CD8-positive, alpha-beta memory T cell (primary cell): ENCODE results near the gene EXOC4. TPM values are rescaled to one million over a fixed set of nuclear protein-coding genes. Genes with fewer than 3 reads are reported as not detected.
"Not testable (repeated sequence)": the region's sequence is repeated elsewhere in the genome, so short reads cannot be mapped to it uniquely, and the experiment has no call there.

Experiments
- CTCF ChIA-PET: fragments of 350-600 bp; sonication (Branson Sonifier 250); formaldehyde crosslinking; loops from one replicate; lab custom pipeline; 2021; ENCODE audit warnings: antibody characterized with exemption; lab: Charles Lee
- POLR2A ChIA-PET: fragments of 350-600 bp; sonication (Branson Sonifier 250); formaldehyde crosslinking; loops from one replicate; lab custom pipeline; 2021; ENCODE audit warnings: antibody characterized with exemption; lab: Charles Lee
- DNase-seq, 5 donors: peaks; one replicate each; pipeline versions ENCODE4 v3.0.0 to v3.0.0-alpha.2; 2020 to 2022; ENCODE audit warnings: mixed read lengths in 1 of 5
- H3K27ac ChIP-seq: one replicate; pipeline ENCODE4 v1.7.0; 2013; ENCODE audit warnings: low read depth, mild to moderate bottlenecking, low read length, moderate library complexity
- H3K27me3 ChIP-seq: 2 replicates; pipeline ENCODE4 v1.7.0; 2013; ENCODE audit warnings: low read length, mild to moderate bottlenecking; ENCODE audit not compliant: insufficient read depth, poor library complexity, severe bottlenecking
- H3K36me3 ChIP-seq: 2 replicates; pipeline ENCODE4 v1.7.0; 2013; ENCODE audit warnings: mild to moderate bottlenecking, low read length, moderate library complexity; ENCODE audit not compliant: insufficient read depth
- H3K4me1 ChIP-seq: 2 replicates; pipeline ENCODE4 v1.7.0; 2013; ENCODE audit warnings: mild to moderate bottlenecking, low read length, moderate library complexity; ENCODE audit not compliant: insufficient read depth
- H3K4me3 ChIP-seq: 2 replicates; pipeline ENCODE4 v1.7.0; 2013; ENCODE audit warnings: mild to moderate bottlenecking, low read length
- H3K9me3 ChIP-seq: 2 replicates; pipeline ENCODE4 v1.7.0; 2013; ENCODE audit warnings: mild to moderate bottlenecking, low read length
- H3K27ac Mint-ChIP-seq, 8 donors: one replicate each; pipeline ENCODE4 v1.8.0; 2020 to 2021; ENCODE audit warnings: mixed read lengths in 8 of 8, mild to moderate bottlenecking in 6 of 8, inconsistent platforms in 3 of 8, moderate library complexity in 3 of 8
- H3K27me3 Mint-ChIP-seq, 2 donors: one replicate each; pipeline ENCODE4 v1.8.0; 2020 to 2021; ENCODE audit warnings: mixed read lengths in 2 of 2, mild to moderate bottlenecking in 1 of 2, moderate library complexity in 1 of 2
- H3K36me3 Mint-ChIP-seq, 3 donors: one replicate each; pipeline ENCODE4 v1.8.0; 2020 to 2021; ENCODE audit warnings: mixed read lengths in 3 of 3, inconsistent platforms in 1 of 3, mild to moderate bottlenecking in 1 of 3
- H3K4me1 Mint-ChIP-seq, 3 donors: one replicate each; pipeline ENCODE4 v1.8.0; 2020 to 2021; ENCODE audit warnings: mixed read lengths in 3 of 3, inconsistent platforms in 1 of 3, mild to moderate bottlenecking in 1 of 3
- H3K4me3 Mint-ChIP-seq, 7 donors: one replicate each; pipeline ENCODE4 v1.8.0; 2020 to 2021; ENCODE audit warnings: mixed read lengths in 7 of 7, mild to moderate bottlenecking in 6 of 7, moderate library complexity in 4 of 7, inconsistent platforms in 2 of 7
- H3K9me3 Mint-ChIP-seq, 5 donors: one replicate each; pipeline ENCODE4 v1.8.0; 2020 to 2022; ENCODE audit warnings: mixed read lengths in 5 of 5, mild to moderate bottlenecking in 3 of 5, moderate library complexity in 2 of 5, inconsistent platforms in 1 of 5
- polyA plus RNA-seq: library from polyadenylated mRNA; unstranded; fragments of 300-500 nt; fragmentation: Illumina TruSeq; gene quantifications from one replicate; pipeline ENCODE4 v1.2.3, GENCODE V29; 2021
- total RNA-seq, 2 experiments: library from RNA; stranded (reverse); gene quantifications; one replicate each; pipeline ENCODE4 v1.2.3, GENCODE V29; 2021

EXOC4 gene
- total and polyA plus RNA-seq, 3 experiments from 2014 or later: 34.5 to 53.2 (median 50.3) TPM

- ChIA-PET CTCF (no interaction called here), POLR2A (no interaction called here)
- Mint-ChIP-seq H3K9me3 (peaks cover 2 to 9% (median 3%) of the 10 kb centered on the region in 5 donors), H3K27me3 (no peaks in the 10 kb centered on the region), H3K36me3 (peaks cover 0 to 4% (median 0%) of the 10 kb centered on the region in 3 donors), H3K27ac (no peak overlapping the region), H3K4me1 (no peaks in the 10 kb centered on the region), H3K4me3 (no peak overlapping the region)
- Histone ChIP-seq H3K9me3 (no peaks in the 10 kb centered on the region), H3K36me3 (no peaks in the 10 kb centered on the region), H3K4me1 (no peaks in the 10 kb centered on the region), H3K4me3 (no peak overlapping the region), H3K27ac (no peak overlapping the region), H3K27me3 (no peaks in the 10 kb centered on the region)
- no peak for DNase-seq
Observed at GRCh38 chr7:133887459-133887858, 634.6 kb downstream of the EXOC4 start.

GRCh38 chr7:133888061-133888930 lies 635.4 kb downstream of the EXOC4 start:
- H3K27ac Mint-ChIP-seq: no peak overlapping the region
- H3K4me3 Mint-ChIP-seq: no peak overlapping the region
- H3K36me3 ChIP-seq: no peaks in the 10 kb centered on the region
- H3K9me3 Mint-ChIP-seq: peaks cover 2 to 9% (median 3%) of the 10 kb centered on the region in 5 donors
- no peak overlapping the region for H3K4me3 ChIP-seq
- no peaks in the 10 kb centered on the region for H3K27me3 Mint-ChIP-seq
- POLR2A ChIA-PET: no interaction called here
- H3K27ac ChIP-seq: no peak overlapping the region
- H3K4me1 Mint-ChIP-seq: no peaks in the 10 kb centered on the region
- no peaks in the 10 kb centered on the region for H3K9me3 ChIP-seq
- H3K4me1 ChIP-seq: no peaks in the 10 kb centered on the region
- peaks cover 0 to 4% (median 0%) of the 10 kb centered on the region in 3 donors for H3K36me3 Mint-ChIP-seq
- no peaks in the 10 kb centered on the region for H3K27me3 ChIP-seq
- DNase-seq: no peak
- CTCF ChIA-PET: no interaction called here

GRCh38 chr7:133904776-133905175 lies 651.9 kb downstream of the EXOC4 start:
- ChIA-PET CTCF (no interaction called here), POLR2A (no interaction called here)
- peaks cover 0 to 5% (median 0%) of the 10 kb centered on the region in 3 donors for H3K4me1 Mint-ChIP-seq
- DNase-seq: no peak
- H3K36me3 ChIP-seq: no peaks in the 10 kb centered on the region
- no peaks in the 10 kb centered on the region for H3K9me3 ChIP-seq
- no peak overlapping the region for H3K4me3 Mint-ChIP-seq
- no peak overlapping the region for H3K27ac ChIP-seq
- no peaks in the 10 kb centered on the region for H3K27me3 ChIP-seq
- H3K27me3 Mint-ChIP-seq: no peaks in the 10 kb centered on the region
- H3K9me3 Mint-ChIP-seq: peaks cover 0 to 3% (median 0%) of the 10 kb centered on the region in 5 donors
- H3K27ac Mint-ChIP-seq: peak overlapping the region in 1 of 8 donors; percentile 32
- no peaks in the 10 kb centered on the region for H3K4me1 ChIP-seq
- H3K4me3 ChIP-seq: no peak overlapping the region
- H3K36me3 Mint-ChIP-seq: peaks cover 29 to 50% (median 29%) of the 10 kb centered on the region in 3 donors

GRCh38 chr7:133906553-133906952 lies 653.7 kb downstream of the EXOC4 start:
- H3K4me1 Mint-ChIP-seq, H3K27ac ChIP-seq, H3K27ac Mint-ChIP-seq, H3K9me3 ChIP-seq, H3K4me1 ChIP-seq, H3K27me3 Mint-ChIP-seq, H3K4me3 ChIP-seq, H3K9me3 Mint-ChIP-seq, H3K36me3 ChIP-seq, H3K27me3 ChIP-seq, H3K4me3 Mint-ChIP-seq, DNase-seq, CTCF ChIA-PET, POLR2A ChIA-PET: not testable (repeated sequence)
- peaks cover 25 to 52% (median 34%) of the 10 kb centered on the region in 3 donors for H3K36me3 Mint-ChIP-seq

DNA sequence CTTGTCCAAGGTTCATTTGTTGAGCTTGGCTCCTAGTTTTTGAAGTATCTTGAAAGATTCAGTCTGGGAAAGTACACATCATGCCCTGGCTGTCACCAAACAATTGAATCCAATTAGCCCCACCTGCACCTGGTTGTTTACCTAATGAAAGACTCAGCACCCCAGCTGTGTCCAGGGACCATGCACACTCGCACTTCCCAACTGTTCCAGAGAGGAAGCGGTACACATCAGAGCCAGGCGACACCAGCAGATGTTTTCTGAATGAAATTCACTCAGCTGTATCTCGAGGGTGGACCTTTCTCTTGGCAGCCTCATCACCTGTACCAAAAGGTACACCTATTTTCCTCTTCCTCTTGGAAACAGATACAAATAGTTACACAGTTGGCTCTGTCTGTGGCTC lies 657.9 kb downstream of the EXOC4 start:
- H3K9me3 Mint-ChIP-seq: peaks cover 0 to 3% (median 0%) of the 10 kb centered on the region in 5 donors
- Histone ChIP-seq H3K27me3 (no peaks in the 10 kb centered on the region), H3K9me3 (no peaks in the 10 kb centered on the region), H3K27ac (no peak overlapping the region), H3K36me3 (no peaks in the 10 kb centered on the region), H3K4me1 (no peaks in the 10 kb centered on the region), H3K4me3 (no peak overlapping the region)
- CTCF ChIA-PET: no interaction called here
- H3K27ac Mint-ChIP-seq: no peak overlapping the region
- H3K36me3 Mint-ChIP-seq: peaks cover 6 to 36% (median 15%) of the 10 kb centered on the region in 3 donors
- DNase-seq: no peak
- H3K27me3 Mint-ChIP-seq: no peaks in the 10 kb centered on the region
- no peak overlapping the region for H3K4me3 Mint-ChIP-seq
- H3K4me1 Mint-ChIP-seq: no peaks in the 10 kb centered on the region
- POLR2A ChIA-PET: no interaction called here

GRCh38 chr7:133911724-133912123 lies 658.8 kb downstream of the EXOC4 start:
- POLR2A ChIA-PET: no interaction called here
- Histone ChIP-seq H3K27ac (no peak overlapping the region), H3K4me1 (no peaks in the 10 kb centered on the region), H3K4me3 (no peak overlapping the region), H3K27me3 (no peaks in the 10 kb centered on the region), H3K36me3 (no peaks in the 10 kb centered on the region), H3K9me3 (no peaks in the 10 kb centered on the region)
- Mint-ChIP-seq H3K9me3 (peaks cover 0 to 3% (median 0%) of the 10 kb centered on the region in 5 donors), H3K36me3 (peaks cover 5 to 30% (median 16%) of the 10 kb centered on the region in 3 donors), H3K4me1 (no peaks in the 10 kb centered on the region), H3K4me3 (no peak overlapping the region), H3K27me3 (no peaks in the 10 kb centered on the region), H3K27ac (no peak overlapping the region)
- CTCF ChIA-PET: no interaction called here
- DNase-seq: no peak

DNA sequence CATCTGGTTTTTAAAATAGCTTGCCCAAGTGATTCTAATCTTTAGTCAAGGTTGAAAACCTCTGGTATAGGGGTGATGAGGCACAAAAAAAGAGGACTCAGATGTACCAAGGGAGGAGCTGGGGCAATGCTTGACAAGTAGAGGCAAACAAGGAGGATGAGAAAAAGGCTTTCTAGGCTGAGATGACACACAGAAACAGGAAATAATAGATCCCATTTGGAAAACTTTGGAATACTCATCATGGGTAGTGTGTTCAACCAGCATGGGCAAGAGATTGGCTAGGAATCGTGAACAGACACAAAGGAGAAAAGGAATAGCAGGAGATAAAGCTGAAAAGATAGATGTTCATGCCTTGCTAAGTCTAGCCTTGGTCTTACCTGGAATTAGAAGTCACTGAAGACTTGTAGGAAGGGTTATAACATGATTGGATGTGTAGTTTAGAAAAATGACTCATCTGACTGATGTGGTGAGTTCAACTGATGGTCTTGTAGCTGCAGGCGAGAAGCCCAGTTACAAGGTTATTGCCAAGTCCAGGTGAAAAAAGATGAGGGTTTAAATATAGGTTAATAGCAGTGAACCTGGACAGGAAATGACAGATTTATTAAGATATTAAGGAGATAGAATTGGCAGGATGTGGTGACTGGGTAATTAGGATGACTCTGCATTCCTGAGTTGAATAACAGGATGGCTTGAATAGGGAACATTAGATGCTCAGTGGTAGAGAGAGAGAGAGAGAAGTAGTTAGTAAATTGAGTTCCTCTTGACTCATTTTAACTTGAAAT lies 660.2 kb downstream of the EXOC4 start:
- Mint-ChIP-seq H3K4me3 (no peak overlapping the region), H3K4me1 (no peaks in the 10 kb centered on the region), H3K27ac (no peak overlapping the region), H3K27me3 (no peaks in the 10 kb centered on the region), H3K9me3 (peaks cover 0 to 3% (median 0%) of the 10 kb centered on the region in 5 donors), H3K36me3 (peaks cover 14 to 37% (median 25%) of the 10 kb centered on the region in 3 donors)
- H3K9me3 ChIP-seq: no peaks in the 10 kb centered on the region
- ChIA-PET POLR2A (no interaction called here), CTCF (no interaction called here)
- no peaks in the 10 kb centered on the region for H3K4me1 ChIP-seq
- no peaks in the 10 kb centered on the region for H3K27me3 ChIP-seq
- H3K27ac ChIP-seq: no peak overlapping the region
- peaks cover 3% of the 10 kb centered on the region for H3K36me3 ChIP-seq
- DNase-seq: no peak
- no peak overlapping the region for H3K4me3 ChIP-seq

GRCh38 chr7:133916621-133917020 lies 663.7 kb downstream of the EXOC4 start:
- CTCF ChIA-PET: no interaction called here

More at GRCh38 chr7:133916621-133917020, 663.7 kb downstream of the EXOC4 start:
- Mint-ChIP-seq H3K9me3 (peaks cover 13 to 30% (median 25%) of the 10 kb centered on the region in 5 donors), H3K36me3 (peaks cover 37 to 51% (median 49%) of the 10 kb centered on the region in 3 donors), H3K27ac (no peak overlapping the region), H3K4me1 (no peaks in the 10 kb centered on the region), H3K27me3 (no peaks in the 10 kb centered on the region), H3K4me3 (no peak overlapping the region)
- Histone ChIP-seq H3K27me3 (no peaks in the 10 kb centered on the region), H3K4me3 (no peak overlapping the region), H3K36me3 (peaks cover 12% of the 10 kb centered on the region), H3K4me1 (no peaks in the 10 kb centered on the region), H3K27ac (no peak overlapping the region), H3K9me3 (peaks cover 7% of the 10 kb centered on the region)
- POLR2A ChIA-PET: no interaction called here
- DNase-seq: no peak
